Measurements from ENCODE around the gene FSIP1.

Gene FSIP1

GRCh38 chr15:39685999-39686613 is 96.5 kb downstream of the FSIP1 start:
- H3K4me3 ChIP-seq (ENCODE audit: low read length): no peak overlapping the region
- H4K20me1 ChIP-seq (ENCODE audit: control insufficient read depth, insufficient read depth, low read depth, low read length): no peaks in the 10 kb centered on the region
- no peaks in the 10 kb centered on the region for H3K4me1 ChIP-seq (ENCODE audit: control insufficient read depth, low read length)
- H3K9me2 ChIP-seq (replicated peaks; ENCODE audit: control insufficient read depth, low read length): no peaks in the 10 kb centered on the region
- no peaks in the 10 kb centered on the region for H3K36me3 ChIP-seq (ENCODE audit: control insufficient read depth, low read length)
- no peak for TF ChIP-seq EZH2phosphoT487 (IDR thresholded peaks at IDR 0.05; ENCODE audit: borderline replicate concordance, low read length)
- peak; percentile 68 for TF ChIP-seq CTCF (IDR thresholded peaks at IDR 0.05; ENCODE audit: low read depth, low read length, poor library complexity, severe bottlenecking)
- no peak overlapping the region for H3K27ac ChIP-seq (ENCODE audit: low read depth, low read length)
- peaks cover 18% of the 10 kb centered on the region for H3K27me3 ChIP-seq (ENCODE audit: control insufficient read depth, low read length)
- no peaks in the 10 kb centered on the region for H3K9me3 ChIP-seq (ENCODE audit: control insufficient read depth, insufficient read depth, low read length)
- H3K4me2 ChIP-seq (ENCODE audit: low read length): no peak overlapping the region
- no peaks in the 10 kb centered on the region for H3K79me2 ChIP-seq (ENCODE audit: control insufficient read depth, low read length)
- no peaks in the 10 kb centered on the region for H3F3A ChIP-seq (ENCODE audit: control insufficient read depth, insufficient read depth)

- H3K9me3 ChIP-seq (ENCODE audit: control insufficient read depth, insufficient read depth, low read length): no peaks in the 10 kb centered on the region
- H3K4me1 ChIP-seq (ENCODE audit: control insufficient read depth, low read length): no peaks in the 10 kb centered on the region
- TF ChIP-seq CTCF (IDR thresholded peaks at IDR 0.05; ENCODE audit: low read depth, low read length, poor library complexity, severe bottlenecking) (no peak), EZH2phosphoT487 (IDR thresholded peaks at IDR 0.05; ENCODE audit: borderline replicate concordance, low read length) (no peak)
- no peaks in the 10 kb centered on the region for H3F3A ChIP-seq (ENCODE audit: control insufficient read depth, insufficient read depth)
- no peaks in the 10 kb centered on the region for H3K79me2 ChIP-seq (ENCODE audit: control insufficient read depth, low read length)
- no peak overlapping the region for H3K27ac ChIP-seq (ENCODE audit: low read depth, low read length)
- no peaks in the 10 kb centered on the region for H4K20me1 ChIP-seq (ENCODE audit: control insufficient read depth, insufficient read depth, low read depth, low read length)
- H3K4me3 ChIP-seq (ENCODE audit: low read length): no peak overlapping the region
- no peaks in the 10 kb centered on the region for H3K36me3 ChIP-seq (ENCODE audit: control insufficient read depth, low read length)
- peaks cover 12% of the 10 kb centered on the region for H3K27me3 ChIP-seq (ENCODE audit: control insufficient read depth, low read length)
- H3K9me2 ChIP-seq (replicated peaks; ENCODE audit: control insufficient read depth, low read length): no peaks in the 10 kb centered on the region
- H3K4me2 ChIP-seq (ENCODE audit: low read length): no peak overlapping the region
These were observed 97.3 kb downstream of the FSIP1 start for GRCh38 chr15:39685367-39685766.

GRCh38 chr15:39684233-39684632 is 98.4 kb downstream of the FSIP1 start:
- no peak overlapping the region for H3K27ac ChIP-seq (ENCODE audit: low read depth, low read length)
- no peaks in the 10 kb centered on the region for H4K20me1 ChIP-seq (ENCODE audit: control insufficient read depth, insufficient read depth, low read depth, low read length)
- H3K9me3 ChIP-seq (ENCODE audit: control insufficient read depth, insufficient read depth, low read length): no peaks in the 10 kb centered on the region
- H3K4me3 ChIP-seq (ENCODE audit: low read length): no peak overlapping the region
- H3K79me2 ChIP-seq (ENCODE audit: control insufficient read depth, low read length): no peaks in the 10 kb centered on the region
- H3K27me3 ChIP-seq (ENCODE audit: control insufficient read depth, low read length): peaks cover 12% of the 10 kb centered on the region
- H3K4me1 ChIP-seq (ENCODE audit: control insufficient read depth, low read length): no peaks in the 10 kb centered on the region
- H3K9me2 ChIP-seq (replicated peaks; ENCODE audit: control insufficient read depth, low read length): no peaks in the 10 kb centered on the region
- no peaks in the 10 kb centered on the region for H3F3A ChIP-seq (ENCODE audit: control insufficient read depth, insufficient read depth)
- TF ChIP-seq CTCF (IDR thresholded peaks at IDR 0.05; ENCODE audit: low read depth, low read length, poor library complexity, severe bottlenecking) (no peak), EZH2phosphoT487 (IDR thresholded peaks at IDR 0.05; ENCODE audit: borderline replicate concordance, low read length) (no peak)
- no peaks in the 10 kb centered on the region for H3K36me3 ChIP-seq (ENCODE audit: control insufficient read depth, low read length)
- H3K4me2 ChIP-seq (ENCODE audit: low read length): no peak overlapping the region

All from DOHH2 (cell line).